GM23338 (cell line): ENCODE measurements around the gene AQP7. TPM values are rescaled to one million over a fixed set of nuclear protein-coding genes. Genes with fewer than 3 reads are reported as not detected.

Source experiments
- ATAC-seq: fragments of 200-7000 bp; cut with Tn5 transposase; 3 replicates; pipeline ENCODE4 v1.9.1; 2020
- DNase-seq: peaks from one replicate; pipeline ENCODE4 v3.0.0-alpha.2; 2015; ENCODE audit warnings: low spot score
- H2AFZ ChIP-seq: fragments of 200-600 bp; sonication (generic); 2 replicates; pipeline ENCODE4 v1.8.0; 2016; ENCODE audit warnings: antibody characterized with exemption, mild to moderate bottlenecking, moderate library complexity
- H3F3A ChIP-seq: fragments of 200-600 bp; sonication (generic); replicated peaks from 2 replicates; pipeline ENCODE4 v1.8.0; 2017; ENCODE audit warnings: antibody characterized with exemption, mixed run types, low read depth
- H3K27ac ChIP-seq: fragments of 200-600 bp; sonication (generic); 2 replicates; pipeline ENCODE4 v1.6.1; 2016; ENCODE audit warnings: low read depth
- H3K27me3 ChIP-seq: fragments of 200-600 bp; sonication (generic); 2 replicates; pipeline ENCODE4 v1.8.0; 2016; ENCODE audit warnings: mild to moderate bottlenecking, mixed run types, moderate library complexity; ENCODE audit not compliant: insufficient read depth
- H3K36me3 ChIP-seq: fragments of 200-600 bp; sonication (generic); 2 replicates; pipeline ENCODE4 v1.8.0; 2016; ENCODE audit warnings: mild to moderate bottlenecking; ENCODE audit not compliant: insufficient read depth
- H3K4me1 ChIP-seq: fragments of 200-600 bp; sonication (generic); 2 replicates; pipeline ENCODE4 v1.8.0; 2016; ENCODE audit warnings: mild to moderate bottlenecking, moderate library complexity; ENCODE audit not compliant: insufficient read depth
- H3K4me2 ChIP-seq: fragments of 200-600 bp; sonication (generic); 2 replicates; pipeline ENCODE4 v1.7.1; 2017; ENCODE audit warnings: mixed run types
- H3K4me3 ChIP-seq: fragments of 200-600 bp; sonication (generic); 2 replicates; pipeline ENCODE4 v1.6.1; 2016; ENCODE audit warnings: mixed run types
- H3K79me2 ChIP-seq: fragments of 200-600 bp; sonication (generic); replicated peaks from 2 replicates; pipeline ENCODE4 v1.8.0; 2017; ENCODE audit warnings: mild to moderate bottlenecking; ENCODE audit not compliant: insufficient read depth
- H3K9me2 ChIP-seq: fragments of 200-600 bp; sonication (generic); 2 replicates; pipeline ENCODE4 v1.8.0; 2017; ENCODE audit not compliant: insufficient read depth
- H4K20me1 ChIP-seq: fragments of 200-600 bp; sonication (generic); replicated peaks from 2 replicates; pipeline ENCODE4 v1.8.0; 2017; ENCODE audit warnings: mild to moderate bottlenecking; ENCODE audit not compliant: insufficient read depth
- H3K27ac Mint-ChIP-seq: 2 replicates; pipeline ENCODE4 v1.8.0; 2020; ENCODE audit warnings: inconsistent platforms, mild to moderate bottlenecking, moderate library complexity, mixed read lengths
- H3K27me3 Mint-ChIP-seq: 3 replicates; pipeline ENCODE4 v1.8.0; 2022; ENCODE audit warnings: low read depth, mild to moderate bottlenecking, moderate library complexity, mixed read lengths, inconsistent platforms; ENCODE audit not compliant: insufficient read depth, poor library complexity
- H3K36me3 Mint-ChIP-seq: 3 replicates; pipeline ENCODE4 v1.8.0; 2021; ENCODE audit warnings: low read depth, mild to moderate bottlenecking, inconsistent platforms, moderate library complexity, mixed read lengths
- H3K4me1 Mint-ChIP-seq: 3 replicates; pipeline ENCODE4 v1.8.0; 2020; ENCODE audit warnings: mild to moderate bottlenecking, inconsistent platforms, mixed read lengths
- H3K4me3 Mint-ChIP-seq: 3 replicates; pipeline ENCODE4 v1.8.0; 2021; ENCODE audit warnings: moderate library complexity, mild to moderate bottlenecking, inconsistent platforms, mixed read lengths
- H3K9me3 Mint-ChIP-seq: 3 replicates; pipeline ENCODE4 v1.8.0; 2020; ENCODE audit warnings: moderate library complexity, mild to moderate bottlenecking, inconsistent platforms, mixed read lengths
- CREB1 ChIP-seq: fragments of 250-450 bp; sonication (Bioruptor Pico); IDR thresholded peaks from 2 replicates; pipeline ENCODE4 v1.5.0; 2020; ENCODE audit warnings: low read depth, mild to moderate bottlenecking, moderate library complexity
- EZH2 ChIP-seq: fragments of 200-600 bp; sonication (generic); IDR thresholded peaks from one replicate; pipeline ENCODE4 v1.8.0; 2017; ENCODE audit warnings: antibody characterized with exemption, mild to moderate bottlenecking, low read depth; ENCODE audit not compliant: unreplicated experiment
- EZH2phosphoT487 ChIP-seq: fragments of 200-600 bp; sonication (generic); IDR thresholded peaks from one replicate; pipeline ENCODE4 v1.8.1; 2018; ENCODE audit warnings: antibody characterized with exemption; ENCODE audit not compliant: unreplicated experiment
- JUNB ChIP-seq: IDR thresholded peaks from one replicate; pipeline ENCODE4 v1.6.1; 2016; ENCODE audit warnings: antibody characterized with exemption; ENCODE audit not compliant: unreplicated experiment
- NANOG ChIP-seq: IDR thresholded peaks from 2 replicates; pipeline ENCODE4 v1.6.1; 2016; ENCODE audit warnings: antibody characterized with exemption, borderline replicate concordance
- POLR2AphosphoS5 ChIP-seq: IDR thresholded peaks from 2 replicates; pipeline ENCODE4 v1.6.1; 2016; ENCODE audit warnings: antibody characterized with exemption, low read depth
- STAT1 ChIP-seq: IDR thresholded peaks from one replicate; pipeline ENCODE4 v1.6.1; 2016; ENCODE audit warnings: antibody characterized with exemption; ENCODE audit not compliant: unreplicated experiment
- ZNF114 ChIP-seq: fragments of 250-450 bp; sonication (Bioruptor Pico); IDR thresholded peaks from 2 replicates; pipeline ENCODE4 v1.5.0; 2020; ENCODE audit warnings: mild to moderate bottlenecking, moderate library complexity
- polyA plus RNA-seq: library from polyadenylated mRNA; unstranded; fragments of >200 nt; fragmentation: Nextera tagmentation; extraction: Ambion mirVana; gene quantifications from 2 replicates; pipeline ENCODE4 v1.2.1, GENCODE V29; 2016
- total RNA-seq: library from RNA; depleted of rRNA; stranded (reverse); fragments of >200 nt; shearing (Covaris generic); gene quantifications from 2 replicates; pipeline ENCODE4 v1.2.3, GENCODE V29; 2014
- TF ChIP-seq, protein P1 (sequence below): IDR thresholded peaks from one replicate; pipeline ENCODE4 v1.6.1; 2018; ENCODE audit warnings: antibody characterized with exemption; ENCODE audit not compliant: unreplicated experiment
- TF ChIP-seq, protein P2 (sequence below): fragments of 250-450 bp; sonication (Bioruptor Pico); IDR thresholded peaks from 2 replicates; pipeline ENCODE4 v1.5.0; 2020; ENCODE audit warnings: mild to moderate bottlenecking, moderate library complexity
- TF ChIP-seq, protein P3 (sequence below): IDR thresholded peaks from 2 replicates; pipeline ENCODE4 v1.6.1; 2016; ENCODE audit warnings: antibody characterized with exemption

Gene AQP7
- total and polyA plus RNA-seq, 2 experiments from 2014 or later, result not detected

DNA sequence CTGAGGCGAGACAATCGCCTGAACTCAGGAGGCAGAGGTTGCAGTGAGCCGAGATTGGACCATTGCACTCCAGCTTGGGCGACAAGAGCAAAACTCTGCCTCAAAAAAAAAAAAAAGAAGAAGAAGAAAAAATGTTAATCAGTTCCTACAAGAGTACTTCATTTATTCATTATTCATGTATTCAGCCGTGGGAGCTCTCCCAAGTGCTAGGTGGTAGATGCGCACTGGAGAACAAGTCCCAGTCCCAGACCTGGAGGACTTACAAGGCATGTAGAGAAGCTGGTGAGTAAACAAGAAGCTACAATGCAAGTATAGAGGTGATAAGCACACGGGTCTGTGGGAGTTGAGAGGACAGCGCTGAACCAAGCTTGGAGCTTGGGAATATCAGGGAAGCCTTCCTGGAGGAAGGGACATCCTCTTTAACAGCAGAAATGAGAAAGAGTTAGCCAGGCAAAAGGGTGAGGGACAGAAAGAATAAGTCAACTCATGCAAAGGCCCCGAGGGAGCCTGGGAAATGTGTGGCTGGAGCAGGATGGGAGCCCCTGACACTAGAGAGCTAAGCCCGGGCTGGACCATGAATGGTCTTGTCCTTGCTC lies 17.4 kb upstream of the AQP7 start:
- Mint-ChIP-seq H3K36me3 (no peaks in the 10 kb centered on the region), H3K27me3 (peaks cover 5% of the 10 kb centered on the region), H3K9me3 (peaks cover 3% of the 10 kb centered on the region; the same call in 2 of the 3 replicates), H3K4me3 (no peak overlapping the region), H3K4me1 (peaks cover 6% of the 10 kb centered on the region), H3K27ac (no peak overlapping the region)
- H3K9me2 ChIP-seq, result no peaks in the 10 kb centered on the region
- no peak overlapping the region for H3K4me3 ChIP-seq
- no peak overlapping the region for H2AFZ ChIP-seq
- no peak overlapping the region for H3K4me2 ChIP-seq
- no peaks in the 10 kb centered on the region for H3F3A ChIP-seq
- H3K4me1 ChIP-seq, result no peaks in the 10 kb centered on the region
- no peaks in the 10 kb centered on the region for H3K79me2 ChIP-seq
- H3K36me3 ChIP-seq, result no peaks in the 10 kb centered on the region
- TF ChIP-seq ZNF114 (CRISPR knock-in tag), result no peak
- TF ChIP-seq NANOG, result no peak
- TF ChIP-seq EZH2phosphoT487, result no peak
- TF ChIP-seq STAT1, result no peak
- no peak for TF ChIP-seq POLR2AphosphoS5
- ATAC-seq (no peak), DNase-seq (no peak)
- H4K20me1 ChIP-seq, result no peaks in the 10 kb centered on the region
- no peak overlapping the region for H3K27ac ChIP-seq
- H3K27me3 ChIP-seq, result no peaks in the 10 kb centered on the region

DNA sequence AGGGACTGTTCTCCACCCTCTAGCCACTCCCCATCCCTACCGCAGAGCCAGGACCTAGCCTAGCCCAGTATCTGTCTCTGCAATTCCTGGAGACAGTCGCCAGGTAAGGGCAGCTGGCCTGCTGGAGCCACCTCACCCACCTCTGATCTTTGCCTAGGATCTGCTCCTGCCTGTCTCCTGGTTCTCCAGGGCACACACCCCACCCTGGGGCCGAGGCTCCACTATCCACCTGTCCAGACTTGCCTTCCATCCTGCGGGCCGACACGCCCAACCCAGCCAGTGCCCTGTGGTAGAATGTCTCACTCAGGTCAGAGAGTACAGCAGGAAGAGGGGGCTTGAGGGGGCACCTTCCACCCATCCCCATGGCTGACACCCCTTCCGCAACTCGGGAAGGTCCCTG lies 15.7 kb upstream of the AQP7 start:
- no peaks in the 10 kb centered on the region for H3K36me3 ChIP-seq
- no peak overlapping the region for H3K27ac Mint-ChIP-seq
- H3F3A ChIP-seq, result no peaks in the 10 kb centered on the region
- no peak overlapping the region for H3K4me2 ChIP-seq
- H4K20me1 ChIP-seq, result no peaks in the 10 kb centered on the region
- no peaks in the 10 kb centered on the region for H3K9me2 ChIP-seq
- peaks cover 3% of the 10 kb centered on the region; the same call in 2 of the 3 replicates for H3K9me3 Mint-ChIP-seq
- no peaks in the 10 kb centered on the region for H3K27me3 ChIP-seq
- no peak overlapping the region for H3K4me3 Mint-ChIP-seq
- no peaks in the 10 kb centered on the region for H3K4me1 ChIP-seq
- no peaks in the 10 kb centered on the region for H3K79me2 ChIP-seq
- ATAC-seq (no peak), DNase-seq (no peak)
- H3K4me1 Mint-ChIP-seq, result peaks cover 6% of the 10 kb centered on the region
- no peaks in the 10 kb centered on the region for H3K36me3 Mint-ChIP-seq
- no peak overlapping the region for H2AFZ ChIP-seq
- no peak overlapping the region for H3K4me3 ChIP-seq
- peaks cover 5% of the 10 kb centered on the region for H3K27me3 Mint-ChIP-seq
- H3K27ac ChIP-seq, result no peak overlapping the region
- no peak for TF ChIP-seq NANOG
- TF ChIP-seq, protein P1, sequence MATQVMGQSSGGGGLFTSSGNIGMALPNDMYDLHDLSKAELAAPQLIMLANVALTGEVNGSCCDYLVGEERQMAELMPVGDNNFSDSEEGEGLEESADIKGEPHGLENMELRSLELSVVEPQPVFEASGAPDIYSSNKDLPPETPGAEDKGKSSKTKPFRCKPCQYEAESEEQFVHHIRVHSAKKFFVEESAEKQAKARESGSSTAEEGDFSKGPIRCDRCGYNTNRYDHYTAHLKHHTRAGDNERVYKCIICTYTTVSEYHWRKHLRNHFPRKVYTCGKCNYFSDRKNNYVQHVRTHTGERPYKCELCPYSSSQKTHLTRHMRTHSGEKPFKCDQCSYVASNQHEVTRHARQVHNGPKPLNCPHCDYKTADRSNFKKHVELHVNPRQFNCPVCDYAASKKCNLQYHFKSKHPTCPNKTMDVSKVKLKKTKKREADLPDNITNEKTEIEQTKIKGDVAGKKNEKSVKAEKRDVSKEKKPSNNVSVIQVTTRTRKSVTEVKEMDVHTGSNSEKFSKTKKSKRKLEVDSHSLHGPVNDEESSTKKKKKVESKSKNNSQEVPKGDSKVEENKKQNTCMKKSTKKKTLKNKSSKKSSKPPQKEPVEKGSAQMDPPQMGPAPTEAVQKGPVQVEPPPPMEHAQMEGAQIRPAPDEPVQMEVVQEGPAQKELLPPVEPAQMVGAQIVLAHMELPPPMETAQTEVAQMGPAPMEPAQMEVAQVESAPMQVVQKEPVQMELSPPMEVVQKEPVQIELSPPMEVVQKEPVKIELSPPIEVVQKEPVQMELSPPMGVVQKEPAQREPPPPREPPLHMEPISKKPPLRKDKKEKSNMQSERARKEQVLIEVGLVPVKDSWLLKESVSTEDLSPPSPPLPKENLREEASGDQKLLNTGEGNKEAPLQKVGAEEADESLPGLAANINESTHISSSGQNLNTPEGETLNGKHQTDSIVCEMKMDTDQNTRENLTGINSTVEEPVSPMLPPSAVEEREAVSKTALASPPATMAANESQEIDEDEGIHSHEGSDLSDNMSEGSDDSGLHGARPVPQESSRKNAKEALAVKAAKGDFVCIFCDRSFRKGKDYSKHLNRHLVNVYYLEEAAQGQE, result no peak
- TF ChIP-seq, protein P2, sequence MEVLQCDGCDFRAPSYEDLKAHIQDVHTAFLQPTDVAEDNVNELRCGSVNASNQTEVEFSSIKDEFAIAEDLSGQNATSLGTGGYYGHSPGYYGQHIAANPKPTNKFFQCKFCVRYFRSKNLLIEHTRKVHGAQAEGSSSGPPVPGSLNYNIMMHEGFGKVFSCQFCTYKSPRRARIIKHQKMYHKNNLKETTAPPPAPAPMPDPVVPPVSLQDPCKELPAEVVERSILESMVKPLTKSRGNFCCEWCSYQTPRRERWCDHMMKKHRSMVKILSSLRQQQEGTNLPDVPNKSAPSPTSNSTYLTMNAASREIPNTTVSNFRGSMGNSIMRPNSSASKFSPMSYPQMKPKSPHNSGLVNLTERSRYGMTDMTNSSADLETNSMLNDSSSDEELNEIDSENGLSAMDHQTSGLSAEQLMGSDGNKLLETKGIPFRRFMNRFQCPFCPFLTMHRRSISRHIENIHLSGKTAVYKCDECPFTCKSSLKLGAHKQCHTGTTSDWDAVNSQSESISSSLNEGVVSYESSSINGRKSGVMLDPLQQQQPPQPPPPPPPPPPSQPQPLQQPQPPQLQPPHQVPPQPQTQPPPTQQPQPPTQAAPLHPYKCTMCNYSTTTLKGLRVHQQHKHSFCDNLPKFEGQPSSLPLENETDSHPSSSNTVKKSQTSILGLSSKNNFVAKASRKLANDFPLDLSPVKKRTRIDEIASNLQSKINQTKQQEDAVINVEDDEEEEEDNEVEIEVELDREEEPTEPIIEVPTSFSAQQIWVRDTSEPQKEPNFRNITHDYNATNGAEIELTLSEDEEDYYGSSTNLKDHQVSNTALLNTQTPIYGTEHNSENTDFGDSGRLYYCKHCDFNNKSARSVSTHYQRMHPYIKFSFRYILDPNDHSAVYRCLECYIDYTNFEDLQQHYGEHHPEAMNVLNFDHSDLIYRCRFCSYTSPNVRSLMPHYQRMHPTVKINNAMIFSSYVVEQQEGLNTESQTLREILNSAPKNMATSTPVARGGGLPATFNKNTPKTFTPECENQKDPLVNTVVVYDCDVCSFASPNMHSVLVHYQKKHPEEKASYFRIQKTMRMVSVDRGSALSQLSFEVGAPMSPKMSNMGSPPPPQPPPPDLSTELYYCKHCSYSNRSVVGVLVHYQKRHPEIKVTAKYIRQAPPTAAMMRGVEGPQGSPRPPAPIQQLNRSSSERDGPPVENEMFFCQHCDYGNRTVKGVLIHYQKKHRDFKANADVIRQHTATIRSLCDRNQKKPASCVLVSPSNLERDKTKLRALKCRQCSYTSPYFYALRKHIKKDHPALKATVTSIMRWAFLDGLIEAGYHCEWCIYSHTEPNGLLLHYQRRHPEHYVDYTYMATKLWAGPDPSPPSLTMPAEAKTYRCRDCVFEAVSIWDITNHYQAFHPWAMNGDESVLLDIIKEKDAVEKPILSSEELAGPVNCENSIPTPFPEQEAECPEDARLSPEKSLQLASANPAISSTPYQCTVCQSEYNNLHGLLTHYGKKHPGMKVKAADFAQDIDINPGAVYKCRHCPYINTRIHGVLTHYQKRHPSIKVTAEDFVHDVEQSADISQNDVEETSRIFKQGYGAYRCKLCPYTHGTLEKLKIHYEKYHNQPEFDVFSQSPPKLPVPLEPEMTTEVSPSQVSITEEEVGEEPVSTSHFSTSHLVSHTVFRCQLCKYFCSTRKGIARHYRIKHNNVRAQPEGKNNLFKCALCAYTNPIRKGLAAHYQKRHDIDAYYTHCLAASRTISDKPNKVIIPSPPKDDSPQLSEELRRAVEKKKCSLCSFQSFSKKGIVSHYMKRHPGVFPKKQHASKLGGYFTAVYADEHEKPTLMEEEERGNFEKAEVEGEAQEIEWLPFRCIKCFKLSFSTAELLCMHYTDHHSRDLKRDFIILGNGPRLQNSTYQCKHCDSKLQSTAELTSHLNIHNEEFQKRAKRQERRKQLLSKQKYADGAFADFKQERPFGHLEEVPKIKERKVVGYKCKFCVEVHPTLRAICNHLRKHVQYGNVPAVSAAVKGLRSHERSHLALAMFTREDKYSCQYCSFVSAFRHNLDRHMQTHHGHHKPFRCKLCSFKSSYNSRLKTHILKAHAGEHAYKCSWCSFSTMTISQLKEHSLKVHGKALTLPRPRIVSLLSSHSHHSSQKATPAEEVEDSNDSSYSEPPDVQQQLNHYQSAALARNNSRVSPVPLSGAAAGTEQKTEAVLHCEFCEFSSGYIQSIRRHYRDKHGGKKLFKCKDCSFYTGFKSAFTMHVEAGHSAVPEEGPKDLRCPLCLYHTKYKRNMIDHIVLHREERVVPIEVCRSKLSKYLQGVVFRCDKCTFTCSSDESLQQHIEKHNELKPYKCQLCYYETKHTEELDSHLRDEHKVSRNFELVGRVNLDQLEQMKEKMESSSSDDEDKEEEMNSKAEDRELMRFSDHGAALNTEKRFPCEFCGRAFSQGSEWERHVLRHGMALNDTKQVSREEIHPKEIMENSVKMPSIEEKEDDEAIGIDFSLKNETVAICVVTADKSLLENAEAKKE (CRISPR knock-in tag), result no peak
- TF ChIP-seq POLR2AphosphoS5, result no peak
- TF ChIP-seq, protein P3, sequence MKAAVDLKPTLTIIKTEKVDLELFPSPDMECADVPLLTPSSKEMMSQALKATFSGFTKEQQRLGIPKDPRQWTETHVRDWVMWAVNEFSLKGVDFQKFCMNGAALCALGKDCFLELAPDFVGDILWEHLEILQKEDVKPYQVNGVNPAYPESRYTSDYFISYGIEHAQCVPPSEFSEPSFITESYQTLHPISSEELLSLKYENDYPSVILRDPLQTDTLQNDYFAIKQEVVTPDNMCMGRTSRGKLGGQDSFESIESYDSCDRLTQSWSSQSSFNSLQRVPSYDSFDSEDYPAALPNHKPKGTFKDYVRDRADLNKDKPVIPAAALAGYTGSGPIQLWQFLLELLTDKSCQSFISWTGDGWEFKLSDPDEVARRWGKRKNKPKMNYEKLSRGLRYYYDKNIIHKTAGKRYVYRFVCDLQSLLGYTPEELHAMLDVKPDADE, result no peak
- TF ChIP-seq EZH2phosphoT487, result no peak
- no peak for TF ChIP-seq JUNB
- TF ChIP-seq ZNF114 (CRISPR knock-in tag), result no peak
- no peak for TF ChIP-seq EZH2
- no peak for TF ChIP-seq CREB1 (CRISPR knock-in tag)
